GM06990 (cell line): ENCODE results near the gene ADTRP.
A peak's percentile ranks its signal among the peaks of the same experiment; 100 is the strongest.

Source experiments
- DNase-seq: peaks from one replicate; pipeline ENCODE4 v3.0.0-alpha.2; 2011; ENCODE audit not compliant: insufficient read length; ENCODE audit errors: extremely low read depth
- H3K27me3 ChIP-seq: replicated peaks from 2 replicates; pipeline ENCODE4 v1.6.0; 2011; ENCODE audit warnings: low read length; ENCODE audit not compliant: control insufficient read depth, insufficient read depth
- H3K36me3 ChIP-seq: 2 replicates; pipeline ENCODE4 v1.5.1; 2011; ENCODE audit warnings: low read length; ENCODE audit not compliant: control insufficient read depth, insufficient read depth
- H3K4me3 ChIP-seq: replicated peaks from 2 replicates; pipeline ENCODE4 v1.5.1; 2011; ENCODE audit warnings: low read depth, mild to moderate bottlenecking, control low read depth, low read length
- TF ChIP-seq, protein P1 (sequence below): IDR thresholded peaks from 2 replicates; pipeline ENCODE4 v1.5.1; 2011; ENCODE audit warnings: low read length, control low read depth, mild to moderate bottlenecking, inconsistent platforms; ENCODE audit not compliant: insufficient read depth, poor library complexity, severe bottlenecking

ADTRP gene

DNA sequence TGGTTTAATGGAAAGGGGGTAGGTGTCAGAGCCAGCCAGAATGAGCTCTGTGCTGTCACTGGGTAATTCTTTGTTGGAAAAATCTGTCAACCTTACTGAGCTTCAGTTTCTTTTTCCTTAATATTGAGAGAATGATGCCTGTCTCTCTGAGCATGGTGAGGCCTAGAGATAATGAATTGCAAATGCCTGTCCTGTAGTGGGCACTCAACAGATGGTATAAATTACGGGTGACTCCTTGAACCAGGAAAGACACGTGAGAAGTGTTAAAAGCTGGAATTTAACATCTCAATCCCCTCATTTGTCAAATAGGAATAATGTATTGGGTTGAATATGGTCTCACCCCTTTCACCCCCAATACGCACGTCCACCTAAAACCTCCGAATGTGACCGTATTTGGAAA lies 74.9 kb downstream of the ADTRP start:
- H3K27me3 ChIP-seq: no peaks in the 10 kb centered on the region
- DNase-seq: no peak
- TF ChIP-seq, protein P1, sequence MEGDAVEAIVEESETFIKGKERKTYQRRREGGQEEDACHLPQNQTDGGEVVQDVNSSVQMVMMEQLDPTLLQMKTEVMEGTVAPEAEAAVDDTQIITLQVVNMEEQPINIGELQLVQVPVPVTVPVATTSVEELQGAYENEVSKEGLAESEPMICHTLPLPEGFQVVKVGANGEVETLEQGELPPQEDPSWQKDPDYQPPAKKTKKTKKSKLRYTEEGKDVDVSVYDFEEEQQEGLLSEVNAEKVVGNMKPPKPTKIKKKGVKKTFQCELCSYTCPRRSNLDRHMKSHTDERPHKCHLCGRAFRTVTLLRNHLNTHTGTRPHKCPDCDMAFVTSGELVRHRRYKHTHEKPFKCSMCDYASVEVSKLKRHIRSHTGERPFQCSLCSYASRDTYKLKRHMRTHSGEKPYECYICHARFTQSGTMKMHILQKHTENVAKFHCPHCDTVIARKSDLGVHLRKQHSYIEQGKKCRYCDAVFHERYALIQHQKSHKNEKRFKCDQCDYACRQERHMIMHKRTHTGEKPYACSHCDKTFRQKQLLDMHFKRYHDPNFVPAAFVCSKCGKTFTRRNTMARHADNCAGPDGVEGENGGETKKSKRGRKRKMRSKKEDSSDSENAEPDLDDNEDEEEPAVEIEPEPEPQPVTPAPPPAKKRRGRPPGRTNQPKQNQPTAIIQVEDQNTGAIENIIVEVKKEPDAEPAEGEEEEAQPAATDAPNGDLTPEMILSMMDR: no peak
- no peaks in the 10 kb centered on the region for H3K36me3 ChIP-seq
- H3K4me3 ChIP-seq: no peak overlapping the region

DNA sequence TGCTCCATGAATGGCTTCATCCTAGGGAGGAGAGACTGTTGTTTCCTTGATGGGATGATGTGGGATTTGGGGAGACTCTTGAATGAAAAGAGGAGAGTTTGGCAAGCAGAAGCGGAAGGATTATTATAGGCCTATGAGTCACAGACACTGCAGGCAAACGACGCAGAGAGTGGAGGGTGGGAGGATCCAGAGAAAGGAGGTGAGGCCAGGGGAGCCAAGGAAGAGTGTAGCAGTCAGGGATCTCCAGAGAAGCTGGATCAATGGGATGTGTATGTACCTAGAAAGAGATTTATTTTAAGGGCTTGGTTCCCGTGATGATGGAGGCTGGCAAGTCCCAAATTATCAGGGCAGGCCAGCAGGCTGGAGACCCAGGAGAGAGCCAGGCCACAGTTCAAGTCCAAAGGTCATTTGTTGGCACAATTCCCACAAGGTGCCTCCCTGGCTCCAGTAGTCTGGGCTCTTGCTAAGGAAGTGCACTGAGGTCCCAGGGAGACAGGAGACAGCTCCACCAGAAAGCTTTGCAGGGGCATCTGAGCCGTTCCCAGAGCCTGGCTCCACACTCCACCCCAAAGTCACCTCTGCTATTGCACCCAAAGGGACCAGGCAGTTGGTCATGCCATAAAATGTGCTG lies 76.0 kb downstream of the ADTRP start:
- TF ChIP-seq, protein P1: no peak
- DNase-seq: no peak
- no peaks in the 10 kb centered on the region for H3K27me3 ChIP-seq
- H3K4me3 ChIP-seq: no peak overlapping the region
- H3K36me3 ChIP-seq: no peaks in the 10 kb centered on the region; the same call in 1 of the 2 replicates

GRCh38 chr6:11702089-11702488 lies 76.5 kb downstream of the ADTRP start:
- DNase-seq: no peak
- TF ChIP-seq, protein P1: no peak
- Histone ChIP-seq H3K36me3 (no peaks in the 10 kb centered on the region; the same call in 1 of the 2 replicates), H3K27me3 (no peaks in the 10 kb centered on the region), H3K4me3 (no peak overlapping the region)

- H3K4me3 ChIP-seq: no peak overlapping the region
- TF ChIP-seq, protein P1: no peak
- no peaks in the 10 kb centered on the region for H3K27me3 ChIP-seq
- DNase-seq: no peak
- no peaks in the 10 kb centered on the region; the same call in 1 of the 2 replicates for H3K36me3 ChIP-seq
Measured at GRCh38 chr6:11701573-11701972, 77.0 kb downstream of the ADTRP start.

- DNase-seq: no peak
- Histone ChIP-seq H3K27me3 (no peaks in the 10 kb centered on the region), H3K4me3 (no peak overlapping the region), H3K36me3 (no peaks in the 10 kb centered on the region; the same call in 1 of the 2 replicates)
- TF ChIP-seq, protein P1: peak; percentile 45
Measured at GRCh38 chr6:11700118-11700718, 78.4 kb downstream of the ADTRP start.
